Activated T-cell treated with anti-CD3 and anti-CD28 coated beads, Interleukin-2, amount 50 U/mL, for 72 hours (primary cell): ENCODE data around the gene HSBP1. TPM values are rescaled to one million over a fixed set of nuclear protein-coding genes. Genes with fewer than 3 reads are reported as not detected.

Experiments used
- ATAC-seq, 2 donors: fragments of 150-1000 bp; cut with Tn5 transposase; replicated peaks in 1 of 2; 2 replicates each; pipeline ENCODE4 v1.10.0; 2021; ENCODE audit warnings: moderate library complexity in 2 of 2, mild to moderate bottlenecking in 1 of 2
- DNase-seq, 2 donors: peaks; one replicate each; pipeline ENCODE4 v3.0.0; 2021 to 2022; ENCODE audit warnings: mixed read lengths in 1 of 2
- H3K27ac Mint-ChIP-seq: one replicate; pipeline ENCODE4 v1.8.0; 2022; ENCODE audit warnings: mild to moderate bottlenecking, moderate library complexity, mixed read lengths
- H3K27me3 Mint-ChIP-seq: one replicate; pipeline ENCODE4 v1.8.0; 2022; ENCODE audit warnings: low read depth, mixed read lengths
- H3K36me3 Mint-ChIP-seq, 2 donors: one replicate each; pipeline ENCODE4 v1.8.0; 2022; ENCODE audit warnings: mixed read lengths in 2 of 2, mild to moderate bottlenecking in 1 of 2; ENCODE audit not compliant: insufficient read depth in 2 of 2
- H3K4me1 Mint-ChIP-seq: one replicate; pipeline ENCODE4 v1.8.0; 2022; ENCODE audit warnings: low read depth, mixed read lengths
- H3K4me3 Mint-ChIP-seq, 2 donors: one replicate each; pipeline ENCODE4 v1.8.0; 2022; ENCODE audit warnings: mild to moderate bottlenecking in 2 of 2, mixed read lengths in 2 of 2, moderate library complexity in 2 of 2
- H3K9me3 Mint-ChIP-seq, 2 donors: one replicate each; pipeline ENCODE4 v1.8.0; 2022; ENCODE audit warnings: mixed read lengths in 2 of 2
- total RNA-seq, 2 donors: library from RNA; stranded (reverse); gene quantifications; one replicate each; pipeline ENCODE4 v1.2.3, GENCODE V29; 2022

The HSBP1 gene
- 10 to 100 TPM; 35.7 to 41.3 TPM for total RNA-seq

GRCh38 chr16:83807710-83808572 is at the start of gene HSBP1:
HSBP1 (plus strand) TSS chr16:83807978; CDS start chr16:83808077, 99 bp downstream.
- peaks cover 2% of the 10 kb centered on the region in 2 donors for H3K9me3 Mint-ChIP-seq
- H3K27ac Mint-ChIP-seq: peak within 1 kb of the TSS; percentile 94
- ATAC-seq (peak; percentile 98), DNase-seq (peak; percentile 95 to 96)
- H3K27me3 Mint-ChIP-seq: no peaks in the 10 kb centered on the region
- H3K4me1 Mint-ChIP-seq: peaks cover 47% of the 10 kb centered on the region
- H3K4me3 Mint-ChIP-seq: peak within 1 kb of the TSS; percentile 98
- H3K36me3 Mint-ChIP-seq: peaks cover 1 to 3% of the 10 kb centered on the region in 2 donors

DNA sequence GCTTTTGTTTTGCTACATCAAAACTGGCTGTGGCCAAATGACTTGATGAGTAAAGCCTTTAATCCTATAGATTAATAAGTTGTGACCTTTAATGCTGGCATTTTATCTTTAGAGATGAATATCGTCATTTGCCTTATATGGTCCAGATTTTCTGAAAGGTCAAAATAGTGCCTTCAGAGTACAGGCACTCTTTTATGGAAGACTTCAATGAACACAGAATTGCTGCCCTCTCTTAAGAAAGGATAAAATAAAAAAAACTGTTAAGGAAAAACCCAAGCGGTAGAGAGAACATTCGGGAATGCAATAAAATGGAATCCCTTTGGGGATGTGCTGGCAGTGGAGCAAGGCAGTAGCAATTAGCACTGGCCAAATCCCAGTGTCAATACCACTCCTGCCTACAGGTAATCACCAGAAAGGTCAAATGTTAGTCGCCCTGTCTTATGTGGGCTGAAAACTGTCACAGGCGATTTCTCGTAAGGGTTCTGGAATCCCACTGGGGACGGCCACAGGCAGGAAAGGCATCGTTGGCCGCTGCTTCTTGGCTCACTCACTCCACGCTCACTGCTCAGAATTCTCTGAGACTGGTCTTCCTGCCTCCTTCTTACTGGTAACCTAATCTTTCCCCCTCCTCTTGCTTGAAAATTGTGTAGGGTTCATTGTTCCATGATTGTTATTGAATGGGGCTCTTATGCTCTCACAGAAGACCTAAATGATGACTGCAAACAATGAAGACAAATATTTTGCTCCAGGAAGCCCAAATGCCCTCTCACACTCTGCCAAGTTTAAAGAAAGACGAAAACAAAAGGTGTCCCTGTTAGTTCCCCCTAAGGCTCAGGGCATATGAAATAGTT is 45.4 kb upstream of the HSBP1 start:
- Mint-ChIP-seq H3K36me3 (no peaks in the 10 kb centered on the region), H3K4me3 (no peak overlapping the region), H3K4me1 (no peaks in the 10 kb centered on the region), H3K27me3 (peaks cover 5% of the 10 kb centered on the region), H3K27ac (no peak overlapping the region), H3K9me3 (no peaks in the 10 kb centered on the region)
- DNase-seq (no peak), ATAC-seq (no peak)

- DNase-seq: no peak
- peaks cover 5% of the 10 kb centered on the region for H3K27me3 Mint-ChIP-seq
- H3K4me3 Mint-ChIP-seq: no peak overlapping the region
- H3K9me3 Mint-ChIP-seq: no peaks in the 10 kb centered on the region
- no peak overlapping the region for H3K27ac Mint-ChIP-seq
- ATAC-seq: no peak
- H3K36me3 Mint-ChIP-seq: no peaks in the 10 kb centered on the region
- H3K4me1 Mint-ChIP-seq: no peaks in the 10 kb centered on the region
Measured at GRCh38 chr16:83762992-83763358, 44.8 kb upstream of the HSBP1 start.

GRCh38 chr16:83768986-83769385 is 38.8 kb upstream of the HSBP1 start:
- no peak for DNase-seq
- Mint-ChIP-seq H3K4me1 (peaks cover 5% of the 10 kb centered on the region), H3K27me3 (peaks cover 11% of the 10 kb centered on the region), H3K27ac (peak overlapping the region; percentile 23), H3K36me3 (no peaks in the 10 kb centered on the region), H3K9me3 (no peaks in the 10 kb centered on the region), H3K4me3 (no peak overlapping the region)
- no peak for ATAC-seq

DNA sequence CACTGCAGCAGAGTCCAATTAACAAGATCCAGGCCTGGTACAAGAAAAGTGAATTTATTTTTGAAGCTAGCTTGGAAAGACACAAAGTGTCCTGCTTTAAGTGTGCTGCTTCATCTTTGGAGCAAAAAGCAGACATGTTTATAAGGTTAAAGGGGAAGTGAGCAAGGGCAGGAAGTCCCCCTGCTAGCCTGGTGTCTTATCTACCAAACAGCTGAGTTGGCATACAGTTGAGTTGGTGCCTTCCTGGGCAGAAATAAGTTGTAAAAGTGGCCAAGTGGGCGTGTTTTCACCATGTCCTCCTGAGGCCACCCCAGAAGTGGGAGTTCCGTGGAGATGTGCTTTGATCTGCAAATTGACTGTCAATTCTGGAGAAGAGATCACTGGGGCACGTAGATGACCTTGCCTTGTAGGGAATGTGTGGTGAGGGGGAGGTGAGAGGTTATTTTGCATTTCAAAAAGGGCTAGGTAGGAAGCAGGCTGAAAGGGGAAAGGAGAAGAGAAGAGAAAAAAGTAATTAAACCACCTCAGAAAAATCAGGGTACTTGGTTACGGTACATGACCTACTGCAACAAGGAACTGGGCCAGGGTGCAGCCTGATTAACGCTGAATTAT is 38.3 kb upstream of the HSBP1 start:
- H3K36me3 Mint-ChIP-seq: no peaks in the 10 kb centered on the region
- peak overlapping the region; percentile 24 for H3K27ac Mint-ChIP-seq
- no peaks in the 10 kb centered on the region for H3K9me3 Mint-ChIP-seq
- ATAC-seq (no peak), DNase-seq (no peak)
- peaks cover 11% of the 10 kb centered on the region for H3K27me3 Mint-ChIP-seq
- peaks cover 5% of the 10 kb centered on the region for H3K4me1 Mint-ChIP-seq
- H3K4me3 Mint-ChIP-seq: no peak overlapping the region

GRCh38 chr16:83771306-83771942 is 36.4 kb upstream of the HSBP1 start:
- DNase-seq: no peak
- Mint-ChIP-seq H3K27me3 (peaks cover 21% of the 10 kb centered on the region), H3K27ac (no peak overlapping the region), H3K4me1 (peaks cover 5% of the 10 kb centered on the region), H3K9me3 (no peaks in the 10 kb centered on the region), H3K36me3 (no peaks in the 10 kb centered on the region), H3K4me3 (no peak overlapping the region)
- ATAC-seq: no peak

DNA sequence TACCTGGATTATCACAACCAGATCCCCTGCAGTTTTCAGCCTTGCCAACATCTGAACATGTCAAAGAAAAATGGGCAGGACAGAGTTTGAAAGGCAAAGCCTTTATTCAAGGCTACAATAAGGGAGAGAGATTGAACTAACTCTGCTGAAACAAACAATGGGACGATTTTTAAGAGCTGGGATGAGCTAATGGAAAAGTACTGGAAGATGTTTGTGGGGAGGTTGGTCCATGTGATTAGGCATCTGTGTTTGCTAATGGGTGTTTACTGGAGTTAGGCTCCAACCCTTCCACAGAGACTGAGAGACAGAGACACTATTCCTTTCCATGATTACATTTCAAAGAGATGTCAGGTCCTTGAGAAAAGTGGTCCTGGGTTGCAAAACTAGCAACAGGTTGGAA is 35.0 kb upstream of the HSBP1 start:
- H3K9me3 Mint-ChIP-seq: no peaks in the 10 kb centered on the region
- peaks cover 5% of the 10 kb centered on the region for H3K4me1 Mint-ChIP-seq
- H3K27me3 Mint-ChIP-seq: peaks cover 21% of the 10 kb centered on the region
- no peak overlapping the region for H3K4me3 Mint-ChIP-seq
- H3K27ac Mint-ChIP-seq: no peak overlapping the region
- no peak for DNase-seq
- no peak for ATAC-seq
- no peaks in the 10 kb centered on the region for H3K36me3 Mint-ChIP-seq

DNA sequence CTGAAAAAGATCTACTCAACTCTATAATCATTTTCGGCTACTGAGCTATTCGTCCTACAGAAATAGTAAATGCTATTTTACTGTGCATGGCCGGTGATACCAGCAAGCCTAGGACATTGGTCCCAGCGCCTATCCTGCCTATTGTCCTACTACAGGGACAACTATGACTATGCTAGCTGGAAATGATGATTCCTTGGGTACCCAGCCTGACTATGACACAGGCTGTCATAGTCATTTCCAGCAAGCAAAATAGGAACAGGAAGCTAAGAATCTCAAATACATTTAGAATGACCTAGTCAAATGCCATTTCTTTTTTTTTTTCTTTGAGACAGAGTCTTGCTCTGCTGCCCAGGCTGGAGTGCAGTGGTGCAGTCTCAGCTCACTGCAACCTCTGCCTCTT is 33.7 kb upstream of the HSBP1 start:
- ATAC-seq (no peak), DNase-seq (no peak)
- Mint-ChIP-seq H3K4me3 (no peak overlapping the region), H3K4me1 (peaks cover 5% of the 10 kb centered on the region), H3K27me3 (peaks cover 21% of the 10 kb centered on the region), H3K36me3 (no peaks in the 10 kb centered on the region), H3K9me3 (no peaks in the 10 kb centered on the region), H3K27ac (no peak overlapping the region)

- Mint-ChIP-seq H3K4me1 (no peaks in the 10 kb centered on the region), H3K4me3 (no peak overlapping the region), H3K9me3 (no peaks in the 10 kb centered on the region), H3K36me3 (no peaks in the 10 kb centered on the region), H3K27ac (no peak overlapping the region), H3K27me3 (peaks cover 23% of the 10 kb centered on the region)
- no peak for ATAC-seq
- DNase-seq: no peak
Measured at GRCh38 chr16:83776944-83777343, 30.8 kb upstream of the HSBP1 start.

- no peak for ATAC-seq
- Mint-ChIP-seq H3K27me3 (peaks cover 17% of the 10 kb centered on the region), H3K27ac (no peak overlapping the region)
Measured at GRCh38 chr16:83779886-83780285, 27.9 kb upstream of the HSBP1 start.

DNA sequence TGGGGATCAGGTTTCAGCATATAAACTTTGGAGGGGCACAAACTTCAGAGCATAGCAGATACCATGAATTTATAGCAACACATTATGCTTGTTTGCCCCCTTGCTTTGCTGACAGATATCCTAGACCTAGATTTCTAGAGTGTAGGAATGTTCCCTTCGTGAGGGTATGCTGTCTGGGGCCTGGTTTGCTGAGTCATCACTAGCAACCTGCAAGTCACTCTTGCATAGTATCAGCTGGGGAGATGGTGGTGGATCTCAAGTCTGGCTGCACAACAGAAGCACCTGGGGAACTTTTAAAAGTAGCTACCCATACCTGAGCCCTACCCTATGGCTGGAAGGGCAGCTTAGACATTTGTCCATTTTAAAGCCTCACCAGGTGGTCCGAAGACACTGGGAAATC is 22.3 kb upstream of the HSBP1 start:
- H3K4me1 Mint-ChIP-seq: no peaks in the 10 kb centered on the region
- no peaks in the 10 kb centered on the region for H3K36me3 Mint-ChIP-seq
- DNase-seq (no peak), ATAC-seq (no peak)
- no peaks in the 10 kb centered on the region for H3K9me3 Mint-ChIP-seq
- no peak overlapping the region for H3K4me3 Mint-ChIP-seq
- H3K27me3 Mint-ChIP-seq: peaks cover 11% of the 10 kb centered on the region
- H3K27ac Mint-ChIP-seq: no peak overlapping the region

More at GRCh38 chr16:83779886-83780285, 27.9 kb upstream of the HSBP1 start:
- H3K4me1 Mint-ChIP-seq: no peaks in the 10 kb centered on the region
- H3K9me3 Mint-ChIP-seq: no peaks in the 10 kb centered on the region
- H3K36me3 Mint-ChIP-seq: no peaks in the 10 kb centered on the region
- H3K4me3 Mint-ChIP-seq: no peak overlapping the region
- DNase-seq: no peak

DNA sequence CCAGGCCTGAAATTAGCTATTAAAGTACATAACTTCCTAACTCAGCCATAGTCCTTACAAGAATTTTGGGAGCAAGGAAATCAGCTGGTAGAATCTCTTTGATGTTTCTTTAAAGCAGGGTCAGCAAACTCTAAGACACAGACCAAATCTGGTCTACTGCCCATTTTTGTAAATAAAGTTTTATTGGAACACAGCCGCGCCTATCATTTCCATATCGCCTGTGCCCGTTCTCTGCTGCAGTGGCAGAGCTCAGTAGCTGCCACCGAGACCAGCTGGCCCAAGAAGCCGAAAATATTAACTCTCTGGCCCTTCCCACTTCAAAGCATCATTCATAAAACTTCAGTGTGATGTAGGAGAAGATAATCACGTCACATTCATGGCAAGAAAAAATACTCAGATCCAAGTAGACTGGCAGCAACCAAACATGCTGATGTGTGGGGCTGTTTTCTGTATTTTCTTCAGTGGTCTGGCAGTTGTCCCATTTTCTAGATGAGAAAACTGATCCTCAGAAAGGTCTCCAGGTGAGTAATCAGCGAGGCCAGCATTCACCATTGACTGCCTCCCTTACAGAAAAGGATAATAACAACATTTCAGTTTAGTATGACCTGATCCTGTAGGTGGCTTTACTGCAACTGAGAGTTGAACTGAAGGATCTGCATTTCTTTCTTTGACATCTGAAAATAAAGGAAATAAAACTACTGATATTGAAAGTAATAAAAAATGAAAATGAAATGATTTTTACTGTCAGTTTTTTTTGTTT is 18.0 kb upstream of the HSBP1 start:
- Mint-ChIP-seq H3K27ac (no peak overlapping the region), H3K36me3 (no peaks in the 10 kb centered on the region), H3K27me3 (peaks cover 5% of the 10 kb centered on the region), H3K9me3 (no peaks in the 10 kb centered on the region), H3K4me1 (peaks cover 10% of the 10 kb centered on the region), H3K4me3 (no peak overlapping the region)
- ATAC-seq: no peak
- DNase-seq: no peak
